RWPE1 (cell line): ENCODE results near the gene TMEM116.
"Not testable (repeated sequence)": the region's sequence is repeated elsewhere in the genome, so short reads cannot be mapped to it uniquely, and the experiment has no call there.

Experiments used
- CTCF ChIA-PET: fragments of 350-600 bp; sonication (Branson Sonifier 250); formaldehyde crosslinking; extraction: SDS; loops from one replicate; lab custom pipeline; 2021; lab: Yijun Ruan, JAX
- POLR2A ChIA-PET: fragments of 400-600 bp; formaldehyde crosslinking; extraction: SDS; loops from one replicate; lab custom pipeline; 2020; ENCODE audit warnings: antibody characterized with exemption; ENCODE audit not compliant: low non-redundant PET; lab: Yijun Ruan, JAX
- DNase-seq: peaks from one replicate; pipeline ENCODE4 v3.0.0; 2012; ENCODE audit warnings: low spot score
- H3K27ac ChIP-seq: fragments of 450-650 bp; 2 replicates; pipeline ENCODE4 v1.5.1; 2017
- CTCF ChIP-seq: fragments of 450-650 bp; conservative IDR thresholded peaks from 2 replicates; pipeline ENCODE4 v1.5.1; 2017; ENCODE audit warnings: low read depth, mild to moderate bottlenecking

Gene TMEM116

DNA sequence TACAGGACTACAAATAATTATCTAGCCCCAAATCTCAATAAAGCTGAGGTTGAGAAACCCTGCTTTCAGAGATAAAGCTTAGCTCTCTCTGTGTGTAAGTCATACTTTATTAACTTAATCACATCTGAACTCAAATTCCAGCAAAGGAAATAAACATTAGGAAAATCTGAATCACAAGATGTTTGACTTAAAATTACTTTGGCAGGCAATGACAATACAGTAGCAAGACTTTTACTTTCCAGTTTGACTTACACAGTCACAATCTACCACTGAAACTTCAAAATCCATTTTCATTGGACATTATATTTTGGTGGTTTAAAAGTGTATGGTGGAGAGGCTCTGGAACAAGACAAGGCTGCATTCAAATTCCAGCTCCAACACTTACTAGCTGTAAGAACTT, 11.4 kb downstream of the TMEM116 start:
- no peak overlapping the region for H3K27ac ChIP-seq
- DNase-seq = no peak
- no peak for TF ChIP-seq CTCF
- POLR2A ChIA-PET = no interaction called here
- CTCF ChIA-PET = no interaction called here

DNA sequence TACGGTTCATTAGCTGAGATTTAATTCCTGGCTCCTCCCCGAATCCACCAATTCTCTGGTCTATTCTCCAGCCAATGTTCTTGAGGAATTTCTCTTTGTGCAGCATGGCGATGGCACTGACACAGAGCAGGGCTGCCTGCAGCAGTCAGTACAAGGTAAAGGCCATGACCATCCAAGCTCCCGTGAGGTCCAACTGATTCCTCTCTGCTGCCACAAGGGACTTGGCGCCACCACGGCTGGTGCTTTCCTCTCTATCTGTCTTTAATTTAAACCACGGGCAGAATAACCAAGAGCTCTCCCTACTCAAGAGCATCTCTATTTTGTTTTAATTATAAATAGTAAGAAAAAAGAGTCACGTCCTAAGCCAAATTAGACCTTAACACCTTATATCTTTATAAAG, 12.1 kb downstream of the TMEM116 start:
- CTCF ChIA-PET = no interaction called here
- TF ChIP-seq CTCF = no peak
- no peak overlapping the region for H3K27ac ChIP-seq
- no peak for DNase-seq
- POLR2A ChIA-PET = no interaction called here

DNA sequence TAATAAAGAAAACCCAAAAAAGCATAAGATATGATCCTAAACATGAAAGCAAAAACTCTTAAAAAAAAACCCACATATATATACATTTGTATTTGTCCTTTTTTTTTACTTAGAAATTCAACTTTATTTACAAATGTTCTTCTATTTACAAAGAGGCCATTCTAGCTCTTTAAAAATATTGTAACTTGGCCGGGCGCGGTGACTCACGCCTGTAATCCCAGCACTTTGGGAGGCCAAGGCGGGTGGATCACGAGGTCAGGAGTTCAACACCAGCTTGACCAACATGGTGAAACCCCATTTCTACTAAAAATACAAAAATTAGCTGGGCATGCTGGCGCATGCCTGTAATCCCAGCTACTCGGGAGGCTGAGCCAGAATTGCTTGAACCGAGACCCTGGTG, 13.8 kb downstream of the TMEM116 start:
- H3K27ac ChIP-seq, POLR2A ChIA-PET, CTCF ChIA-PET: not testable (repeated sequence)

GRCh38 chr12:111998015-111998414, 14.9 kb downstream of the TMEM116 start:
- no peak overlapping the region for H3K27ac ChIP-seq
- TF ChIP-seq CTCF = no peak
- CTCF ChIA-PET = no interaction called here
- POLR2A ChIA-PET = interaction anchor here (0.6 kb wide), 1 partner anchor 49 kb away, joined by 4 read pairs; no protein-coding TSS in a partner anchor
- no peak for DNase-seq

More for the DNA sequence above, 13.8 kb downstream of the TMEM116 start:
- DNase-seq = not testable (repeated sequence)

DNA sequence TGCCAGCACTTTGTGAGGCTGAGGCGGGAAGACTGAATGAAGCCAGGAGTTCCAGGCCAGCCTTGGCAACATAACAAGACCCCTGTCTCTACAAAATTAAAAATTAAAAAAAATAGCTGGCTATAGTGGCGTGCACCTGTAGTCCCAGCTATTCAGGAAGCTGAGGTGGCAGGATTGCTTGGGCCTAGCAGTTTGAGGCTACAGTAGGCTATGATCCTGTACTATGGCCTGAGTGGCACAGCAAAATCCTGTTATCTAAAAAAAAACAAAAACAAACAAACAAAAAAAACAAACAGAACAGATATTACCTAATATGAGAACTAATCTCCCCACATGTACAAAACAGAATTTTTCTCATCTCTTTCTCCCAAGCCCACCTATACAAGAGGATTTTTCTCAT, 15.7 kb downstream of the TMEM116 start:
- no peak for DNase-seq
- ChIA-PET POLR2A (no interaction called here), CTCF (no interaction called here)
- no peak overlapping the region for H3K27ac ChIP-seq
- no peak for TF ChIP-seq CTCF

DNA sequence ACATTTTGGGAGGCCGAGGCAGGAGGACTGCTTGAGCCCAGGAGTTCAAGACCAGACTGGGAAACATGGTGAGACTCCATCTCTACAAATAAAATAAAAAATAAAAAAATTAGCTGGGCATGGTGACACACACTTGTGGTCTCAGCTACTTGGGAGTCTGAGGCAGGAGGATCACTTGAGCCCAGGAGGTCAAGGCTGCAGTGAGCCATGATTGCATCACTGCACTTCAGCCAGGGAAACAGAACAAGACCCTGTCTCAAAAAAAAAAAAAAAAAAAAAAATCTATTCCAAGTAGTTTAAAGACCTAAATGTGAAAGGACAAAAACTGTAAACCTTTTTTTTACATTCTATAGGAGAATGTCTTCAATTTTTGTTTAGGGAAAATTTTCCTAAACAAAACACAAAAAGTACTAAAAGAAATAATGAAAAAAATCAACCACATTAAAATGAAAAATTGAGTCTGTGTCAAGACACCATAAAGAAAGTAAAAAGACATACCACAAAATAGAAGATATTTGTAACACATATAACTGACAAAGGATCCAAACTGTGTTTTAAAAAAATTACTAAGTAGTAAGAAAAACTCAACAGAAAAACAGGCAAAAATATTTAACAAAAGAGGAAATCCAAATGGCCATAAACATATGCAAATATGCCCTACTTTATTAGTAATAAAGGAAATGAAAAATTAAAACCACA, 17.0 kb downstream of the TMEM116 start:
- POLR2A ChIA-PET = no interaction called here
- no peak overlapping the region for H3K27ac ChIP-seq
- no peak for TF ChIP-seq CTCF
- no peak for DNase-seq
- CTCF ChIA-PET = interaction anchor here (0.7 kb wide), 2 partner anchors 55 to 237 kb away, joined by 3 read pairs; no protein-coding TSS in a partner anchor

DNA sequence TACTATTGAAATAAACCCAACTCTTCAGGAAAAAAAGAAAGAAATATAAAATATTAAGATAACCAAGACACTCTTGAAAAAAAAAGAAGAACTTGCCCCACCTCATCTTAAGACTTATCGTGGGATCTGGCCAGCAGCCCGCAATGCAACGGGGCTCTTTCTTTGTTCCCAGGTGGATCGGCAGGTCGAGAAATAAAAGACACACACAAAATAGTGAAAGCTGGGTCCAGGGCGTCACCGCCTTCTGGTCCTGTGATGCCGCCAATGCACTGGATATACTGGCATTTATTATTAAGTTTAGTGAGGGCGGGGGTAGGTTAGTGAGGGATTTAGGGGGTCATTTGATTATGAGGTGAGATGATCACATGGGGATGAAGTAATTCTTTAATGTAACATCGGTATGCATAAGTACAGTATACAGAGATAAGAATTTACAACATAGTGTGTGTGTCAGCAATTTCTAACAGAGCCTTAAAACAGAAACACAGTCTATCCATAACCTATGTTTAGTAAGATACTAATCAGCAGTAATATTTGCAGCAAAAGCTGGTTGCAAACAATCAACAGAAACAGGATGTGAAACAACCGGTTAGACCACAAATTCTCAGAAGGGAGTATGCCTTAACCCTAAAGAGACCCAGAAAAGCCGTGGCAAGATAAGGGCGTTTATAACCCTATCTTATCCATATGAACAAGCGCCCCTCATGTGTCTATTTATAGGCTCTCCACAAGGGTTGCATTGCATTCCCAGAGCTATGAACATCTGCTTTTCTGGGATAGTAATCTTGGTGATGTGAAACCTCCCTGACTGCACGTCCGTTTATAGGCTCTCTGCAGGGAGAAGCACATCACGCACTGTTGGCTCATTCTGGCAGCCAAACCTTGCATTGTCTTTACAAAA, 18.5 kb downstream of the TMEM116 start:
- H3K27ac ChIP-seq, DNase-seq, CTCF ChIA-PET: not testable (repeated sequence)
- POLR2A ChIA-PET = interaction anchor here (0.6 kb wide), 1 partner anchor 409 kb away, joined by 4 read pairs; no protein-coding TSS in a partner anchor
